ES-I3 (cell line): ENCODE measurements around the gene BOD1L2.

Experiments used
- H3K36me3 ChIP-seq: 2 replicates; pipeline ENCODE4 v1.6.1; 2013; ENCODE audit warnings: mild to moderate bottlenecking, low read length, control low read depth, moderate library complexity; ENCODE audit not compliant: insufficient read depth
- H3K4me1 ChIP-seq: 2 replicates; pipeline ENCODE4 v1.6.1; 2013; ENCODE audit warnings: mild to moderate bottlenecking, control low read depth, low read length; ENCODE audit not compliant: insufficient read depth
- H3K9ac ChIP-seq: 2 replicates; pipeline ENCODE4 v1.6.1; 2013; ENCODE audit warnings: low read depth, mild to moderate bottlenecking, low read length, moderate library complexity
- H3K9me3 ChIP-seq: 2 replicates; pipeline ENCODE4 v1.6.1; 2013; ENCODE audit warnings: mild to moderate bottlenecking, low read length, moderate library complexity; ENCODE audit not compliant: control insufficient read depth, insufficient read depth

The BOD1L2 gene

GRCh38 chr18:57185434-57185833 is 38.5 kb downstream of the BOD1L2 start:
- H3K4me1 ChIP-seq = no peaks in the 10 kb centered on the region
- no peak overlapping the region for H3K9ac ChIP-seq
- peaks cover 13% of the 10 kb centered on the region; the same call in 1 of the 2 replicates for H3K9me3 ChIP-seq
- no peaks in the 10 kb centered on the region for H3K36me3 ChIP-seq

GRCh38 chr18:57188851-57189557 is 42.1 kb downstream of the BOD1L2 start:
- no peaks in the 10 kb centered on the region for H3K36me3 ChIP-seq
- H3K4me1 ChIP-seq = no peaks in the 10 kb centered on the region
- H3K9ac ChIP-seq = no peak overlapping the region
- peaks cover 8% of the 10 kb centered on the region; the same call in 1 of the 2 replicates for H3K9me3 ChIP-seq

GRCh38 chr18:57190026-57190425 is 43.1 kb downstream of the BOD1L2 start:
- H3K4me1 ChIP-seq = no peaks in the 10 kb centered on the region
- peaks cover 2% of the 10 kb centered on the region; the same call in 1 of the 2 replicates for H3K9me3 ChIP-seq
- H3K36me3 ChIP-seq = no peaks in the 10 kb centered on the region

GRCh38 chr18:57194070-57194469 is 47.2 kb downstream of the BOD1L2 start:
- Histone ChIP-seq H3K36me3 (no peaks in the 10 kb centered on the region), H3K9ac (no peak overlapping the region), H3K9me3 (no peaks in the 10 kb centered on the region), H3K4me1 (no peaks in the 10 kb centered on the region)

More at GRCh38 chr18:57190026-57190425, 43.1 kb downstream of the BOD1L2 start:
- H3K9ac ChIP-seq = no peak overlapping the region

- Histone ChIP-seq H3K4me1 (no peaks in the 10 kb centered on the region), H3K9me3 (no peaks in the 10 kb centered on the region), H3K36me3 (no peaks in the 10 kb centered on the region)
These were observed 47.7 kb downstream of the BOD1L2 start for GRCh38 chr18:57194622-57195021.

GRCh38 chr18:57195341-57195740 is 48.5 kb downstream of the BOD1L2 start:
- no peaks in the 10 kb centered on the region for H3K4me1 ChIP-seq
- H3K36me3 ChIP-seq = no peaks in the 10 kb centered on the region
- no peak overlapping the region for H3K9ac ChIP-seq
- H3K9me3 ChIP-seq = no peaks in the 10 kb centered on the region

More at GRCh38 chr18:57194622-57195021, 47.7 kb downstream of the BOD1L2 start:
- no peak overlapping the region for H3K9ac ChIP-seq

GRCh38 chr18:57197261-57197660 is 50.4 kb downstream of the BOD1L2 start:
- Histone ChIP-seq H3K9me3 (no peaks in the 10 kb centered on the region), H3K36me3 (no peaks in the 10 kb centered on the region), H3K9ac (no peak overlapping the region), H3K4me1 (no peaks in the 10 kb centered on the region)

- Histone ChIP-seq H3K9ac (no peak overlapping the region), H3K36me3 (no peaks in the 10 kb centered on the region), H3K4me1 (0 out of 2 replicates have a peak, but pooled peaks cover 3% of the 10 kb centered on the region), H3K9me3 (no peaks in the 10 kb centered on the region)
These were observed 51.2 kb downstream of the BOD1L2 start for GRCh38 chr18:57198073-57198472.
